GM21717 (cell line): Measurements from ENCODE around the gene MRPL10.
A peak's percentile ranks its signal among the peaks of the same experiment; 100 is the strongest.

ENCODE experiments used
- ATAC-seq: cut with Tn5 transposase; IDR thresholded peaks from one replicate; pipeline ENCODE4 v1.9.1; 2021; ENCODE audit warnings: mild to moderate bottlenecking, moderate library complexity; ENCODE audit not compliant: unreplicated experiment

Gene MRPL10

GRCh38 chr17:47860386-47860785 is 29.0 kb upstream of the MRPL10 start:
- no peak for ATAC-seq

- no peak for ATAC-seq
Measured at GRCh38 chr17:47857551-47858455, 26.5 kb upstream of the MRPL10 start.

DNA sequence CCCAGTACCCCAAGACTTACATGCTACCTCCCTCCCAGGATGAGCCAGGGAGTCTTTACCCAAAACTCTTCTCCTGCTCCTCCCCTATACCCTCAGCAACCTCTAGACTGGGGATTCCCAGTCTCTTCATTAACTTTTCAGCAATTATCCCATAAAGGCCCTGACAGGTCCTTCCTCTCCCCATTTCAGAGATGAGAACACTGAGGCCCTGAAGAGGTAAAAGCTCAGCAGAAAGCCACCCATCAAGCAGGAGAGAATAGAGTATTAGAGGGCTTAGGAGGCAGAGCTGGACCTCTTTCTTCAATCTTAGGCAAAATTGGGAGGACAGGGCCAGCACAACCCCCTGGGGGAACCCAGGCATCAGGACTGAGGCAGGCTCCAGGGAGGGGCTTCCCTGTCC is 25.5 kb upstream of the MRPL10 start:
- ATAC-seq, result no peak

- no peak for ATAC-seq
Measured at GRCh38 chr17:47855737-47856136, 24.4 kb upstream of the MRPL10 start.

- no peak for ATAC-seq
Measured at GRCh38 chr17:47853616-47854015, 22.3 kb upstream of the MRPL10 start.

GRCh38 chr17:47852113-47852949 is 21.0 kb upstream of the MRPL10 start:
- no peak for ATAC-seq

DNA sequence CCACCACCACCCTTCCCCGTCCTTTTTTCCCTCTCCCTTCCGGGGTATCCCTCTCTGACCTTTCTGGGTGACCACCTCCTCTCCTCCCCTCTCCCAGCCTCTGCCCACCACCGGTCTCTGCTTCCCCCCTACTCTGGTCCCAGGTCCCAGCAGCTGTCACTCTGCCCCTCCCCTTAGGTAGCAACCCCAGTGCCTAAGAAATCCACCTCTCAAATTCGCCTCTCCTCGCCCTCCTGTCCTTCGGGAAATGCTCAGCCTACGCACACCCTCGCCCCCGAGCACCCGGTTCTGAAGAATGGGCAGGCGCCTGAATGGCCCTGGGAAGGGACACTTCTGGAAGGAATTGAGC is 20.4 kb upstream of the MRPL10 start:
- no peak for ATAC-seq

DNA sequence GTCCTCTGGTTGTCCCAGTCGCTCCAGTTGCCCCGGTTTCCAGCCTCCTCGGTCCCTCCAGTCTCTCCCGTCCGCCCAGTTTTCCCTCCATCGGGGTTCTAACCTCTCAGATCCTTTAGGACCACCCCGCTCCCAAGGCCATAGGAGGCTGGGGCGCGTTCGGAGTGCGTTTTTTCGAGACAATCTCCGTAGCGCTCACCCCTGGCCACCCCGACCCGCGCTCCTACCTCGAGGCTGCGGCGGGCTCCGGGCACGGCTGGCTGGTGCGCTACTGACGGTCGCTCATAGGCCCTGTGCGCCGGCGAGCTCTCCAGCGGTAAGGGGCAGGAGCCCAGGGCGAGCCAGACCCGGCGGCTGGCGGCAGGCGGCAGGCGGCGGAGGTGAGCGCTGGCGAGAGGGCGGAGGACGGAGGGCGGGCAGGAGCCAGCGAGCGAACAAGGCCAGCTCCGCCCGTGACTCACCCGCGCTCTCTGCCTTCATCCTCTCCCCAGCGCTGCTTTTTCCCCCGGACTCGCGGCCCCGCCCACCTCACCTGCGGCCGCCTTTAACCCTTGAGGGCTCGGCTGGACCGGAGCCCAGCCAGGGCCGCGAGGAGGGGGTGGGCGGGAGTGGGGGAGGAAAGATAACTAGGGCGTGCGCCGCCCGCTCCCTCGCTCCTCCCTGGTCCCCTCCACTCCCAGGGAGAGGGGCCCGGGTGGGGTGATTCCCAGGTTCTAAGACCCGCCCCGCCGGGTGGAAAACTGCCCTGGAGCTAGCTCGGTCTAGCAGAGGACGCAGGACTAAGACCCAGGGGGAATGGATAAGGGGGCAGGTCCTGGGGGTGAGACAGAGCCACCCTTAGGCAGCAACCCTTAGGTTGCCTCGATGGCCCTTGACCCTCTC is 19.6 kb upstream of the MRPL10 start, which contains the start of gene SP6:
TSS of gene SP6 (minus strand) at position 472 of the 882 bp plus-strand sequence. CDS start 2,734 bp downstream, outside the sequence.
- no peak for ATAC-seq

GRCh38 chr17:47850373-47850691 is 19.0 kb upstream of the MRPL10 start:
- no peak for ATAC-seq

- no peak for ATAC-seq
Measured at GRCh38 chr17:47848198-47848513, 16.8 kb upstream of the MRPL10 start.

DNA sequence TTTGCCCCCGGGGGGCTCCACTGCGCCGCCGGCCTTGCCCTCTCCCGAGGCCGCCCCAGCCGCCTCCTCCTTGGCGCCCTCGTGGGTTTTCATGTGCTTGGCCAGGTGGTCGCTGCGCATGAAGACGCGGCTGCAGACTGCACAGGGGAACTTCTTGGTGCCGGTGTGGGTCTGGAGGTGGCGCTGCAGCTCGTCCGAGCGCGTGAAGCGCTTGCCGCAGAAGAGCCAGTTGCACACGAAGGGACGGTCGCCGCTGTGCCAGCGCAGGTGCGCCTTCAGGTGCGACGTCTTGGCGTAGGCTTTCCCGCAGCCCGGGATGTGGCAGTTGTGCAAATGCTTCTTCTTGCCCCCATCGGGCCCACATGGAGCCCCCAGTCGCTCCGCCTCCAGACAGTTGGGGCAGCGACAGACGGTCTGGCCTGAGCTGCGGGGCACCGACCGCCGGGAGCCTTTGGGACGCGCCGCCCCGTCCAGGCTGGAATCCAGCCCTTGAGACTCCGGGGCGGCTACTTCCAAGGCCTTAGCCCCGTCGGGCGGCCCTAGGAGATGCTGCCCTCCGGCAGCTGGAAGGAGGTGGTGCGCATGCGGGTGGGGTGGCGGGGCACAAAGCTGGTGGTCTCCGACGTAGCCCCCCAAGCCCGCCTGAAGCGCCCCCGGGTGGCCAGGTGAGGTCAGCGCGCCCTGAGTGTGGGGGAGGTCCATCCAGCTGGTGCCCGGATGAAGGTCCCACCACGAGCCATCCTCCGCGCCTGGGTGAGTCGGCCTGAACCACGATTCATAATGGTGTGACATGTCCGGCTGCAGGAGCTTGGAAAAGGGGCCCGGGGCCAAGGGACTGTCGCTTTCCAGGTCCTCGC is 16.2 kb upstream of the MRPL10 start:
- no peak for ATAC-seq

DNA sequence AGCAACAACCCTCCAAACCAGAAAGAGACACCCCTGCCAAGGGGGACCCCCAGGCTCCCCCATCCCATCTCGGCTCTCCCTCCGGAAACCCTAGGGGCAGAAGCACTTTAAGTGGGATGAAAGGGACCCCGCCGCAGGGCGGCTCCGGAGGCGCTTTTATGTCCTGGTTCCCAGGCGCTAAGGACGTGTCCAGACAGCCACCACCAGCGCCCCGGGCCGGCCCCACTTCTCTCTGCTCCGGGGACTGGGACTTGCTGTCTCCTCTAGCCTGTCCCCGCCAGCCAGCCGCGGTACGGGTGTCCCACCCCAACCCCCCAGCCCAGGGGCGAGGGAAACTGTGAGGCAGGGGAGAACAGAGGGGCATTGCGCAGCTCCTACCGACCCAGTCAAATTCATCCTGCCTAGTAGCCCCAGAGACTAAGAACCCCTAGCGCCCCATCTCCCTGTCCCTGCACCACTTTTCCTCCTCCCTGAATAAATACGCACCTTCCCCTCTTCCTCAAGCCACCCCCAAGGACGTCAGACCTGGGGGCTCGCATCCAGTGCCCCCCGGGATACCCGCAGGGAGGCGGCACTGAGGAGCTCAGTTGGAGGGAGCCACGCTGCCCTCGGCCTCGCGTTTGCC is 15.5 kb upstream of the MRPL10 start:
- no peak for ATAC-seq

DNA sequence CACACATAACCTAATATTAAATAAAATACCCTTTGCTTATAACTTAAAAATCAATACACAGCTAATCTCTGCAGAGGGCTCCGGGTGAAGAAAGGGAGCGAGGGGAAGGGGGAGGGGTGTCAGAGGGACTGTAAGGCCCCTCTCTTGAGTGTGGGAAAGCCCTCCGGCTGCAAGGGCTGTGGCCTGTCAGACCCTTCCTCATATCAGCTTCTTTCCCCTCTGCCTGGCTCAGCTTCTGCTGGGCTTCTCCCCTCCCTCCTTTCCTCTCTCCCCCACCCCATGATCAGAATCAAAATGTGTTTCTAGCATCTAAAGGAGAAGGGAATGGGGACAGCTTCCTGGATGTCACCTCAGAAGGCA is 14.4 kb upstream of the MRPL10 start:
- no peak for ATAC-seq

DNA sequence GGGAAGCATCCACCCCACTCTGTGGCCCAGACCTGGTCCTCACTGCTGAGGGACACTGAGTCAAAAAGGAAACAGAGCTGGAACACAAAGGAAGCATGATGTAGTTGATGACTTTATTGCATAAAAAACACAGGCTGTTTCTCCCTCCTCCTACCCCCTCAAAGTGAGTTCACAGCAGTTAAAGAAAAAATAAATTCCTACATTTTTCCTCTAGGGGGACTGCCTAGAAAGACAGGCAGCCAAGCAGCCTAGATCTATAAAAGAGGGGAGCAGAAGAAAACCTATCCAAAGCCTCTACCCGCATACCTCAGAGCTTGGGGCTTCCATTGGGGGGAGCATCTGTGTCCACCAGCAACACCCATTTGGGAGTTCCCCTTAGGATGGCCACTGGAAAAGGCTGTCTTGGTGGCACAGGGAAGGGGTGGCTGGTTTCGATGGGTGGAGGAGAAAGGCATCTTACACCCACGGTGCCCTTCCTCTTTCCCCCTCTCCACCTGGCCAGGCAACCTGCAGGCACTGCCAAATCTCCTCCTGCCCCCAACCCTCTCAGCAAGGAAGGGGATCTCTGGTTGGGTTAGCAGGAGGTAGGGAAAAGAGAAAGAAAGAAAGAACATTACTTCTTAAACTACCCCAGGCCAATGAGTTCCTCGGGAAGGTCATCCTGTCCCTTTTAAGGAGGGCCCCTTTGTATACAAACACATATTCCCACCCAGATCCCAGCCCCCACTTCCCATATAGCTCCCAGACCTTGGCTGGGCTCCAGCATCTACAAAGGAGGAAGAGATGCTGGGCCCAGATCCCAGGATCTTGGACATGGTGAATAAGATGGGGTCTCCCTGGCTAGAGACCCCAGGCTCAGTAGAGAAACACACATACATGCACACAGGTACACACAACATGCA is 13.7 kb upstream of the MRPL10 start:
- no peak for ATAC-seq

DNA sequence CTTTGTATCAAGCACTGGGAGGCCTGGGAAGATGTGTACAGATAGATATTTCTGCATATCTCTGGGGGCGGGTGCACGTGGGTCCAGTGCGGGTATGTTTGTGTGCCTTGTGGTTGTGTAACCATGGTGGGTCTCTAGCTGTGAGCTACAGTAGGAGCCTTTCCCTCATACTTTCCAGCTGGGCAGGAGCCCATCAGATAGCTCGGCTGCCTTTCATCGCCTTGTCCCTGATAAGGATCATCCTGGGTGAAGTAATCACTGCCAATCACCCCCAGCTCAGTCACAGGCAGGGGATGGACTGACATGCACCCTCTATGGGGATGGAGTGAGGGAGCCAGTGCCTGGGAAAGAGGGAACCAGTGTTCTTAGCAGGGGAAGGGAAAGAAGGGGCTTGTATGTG is 12.9 kb upstream of the MRPL10 start:
- no peak for ATAC-seq

DNA sequence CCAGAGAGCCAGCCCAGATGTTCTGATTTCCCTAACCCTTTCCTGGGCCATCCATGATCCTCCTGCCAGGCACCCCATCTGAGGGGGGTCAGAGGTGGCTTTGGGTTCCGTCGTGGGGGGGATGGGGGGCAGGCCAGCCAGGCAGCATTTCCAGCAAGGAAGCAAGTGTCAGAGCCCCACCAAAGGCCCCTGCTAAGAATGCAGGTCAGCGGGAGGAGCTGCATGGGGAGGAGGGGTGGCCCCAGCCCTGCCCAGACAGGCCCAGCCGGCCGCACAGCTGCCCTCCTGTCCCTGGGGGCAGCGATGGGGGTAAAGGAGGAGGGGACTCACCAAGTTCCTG is 12.0 kb upstream of the MRPL10 start:
- no peak for ATAC-seq

- no peak for ATAC-seq
Measured at GRCh38 chr17:47841488-47842291, 10.3 kb upstream of the MRPL10 start.

GRCh38 chr17:47840742-47841487 is 9.6 kb upstream of the MRPL10 start, which contains the start of gene SCRN2:
Gene SCRN2 (minus strand): TSS chr17:47841273. CDS start chr17:47840843, 430 bp downstream.
- peak; percentile 70 for ATAC-seq
